ENCODE measurements around the gene ABHD16B. TPM values are rescaled to one million over a fixed set of nuclear protein-coding genes. Genes with fewer than 3 reads are reported as not detected.

The ABHD16B gene
- total RNA-seq, 4 donors from 2014 or later: not detected

DNA sequence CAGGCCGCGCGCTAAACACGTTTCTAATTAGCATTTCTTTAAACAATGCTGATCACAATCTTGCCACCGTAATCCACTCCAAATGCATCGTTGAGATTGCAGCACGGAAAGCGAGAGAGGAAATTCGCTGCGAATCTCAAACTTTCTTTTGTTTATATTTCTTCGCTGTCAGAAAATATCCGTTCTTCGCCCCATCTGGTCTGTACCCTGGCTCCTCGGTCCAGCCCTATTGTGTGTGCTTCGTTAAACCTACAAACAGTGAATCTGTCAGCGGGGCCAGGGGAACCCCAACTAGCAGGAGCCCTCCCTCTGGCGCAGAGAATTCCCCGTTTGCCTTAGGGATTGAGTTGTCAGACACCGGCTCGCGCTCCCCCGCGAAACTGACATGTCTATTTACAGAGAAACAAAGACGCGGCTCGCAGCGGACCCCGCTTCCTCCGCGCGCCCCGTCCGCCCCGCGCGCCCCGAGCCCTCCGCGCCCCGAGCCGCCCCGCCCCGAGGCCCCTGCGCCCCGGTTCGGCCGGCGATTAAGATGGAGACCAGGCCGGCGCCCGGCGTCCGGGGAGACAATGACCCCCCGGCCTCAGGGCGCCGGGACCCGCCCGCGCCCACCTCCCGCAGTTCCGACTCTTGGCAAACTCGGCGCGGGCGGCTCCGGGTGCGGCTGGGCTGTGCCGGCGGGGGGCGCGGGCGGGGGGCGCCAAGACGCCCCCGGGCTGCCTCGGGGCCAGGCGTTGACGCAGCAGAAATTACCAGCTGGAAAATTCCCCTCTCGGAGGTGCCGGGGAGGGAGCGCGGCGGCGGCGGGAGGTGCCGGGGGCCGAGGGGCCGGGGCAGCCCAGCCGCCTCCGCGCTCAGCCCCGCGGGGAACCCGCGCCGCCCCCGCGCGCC is 31.1 kb upstream of the ABHD16B start:
- TF ChIP-seq, protein P1, sequence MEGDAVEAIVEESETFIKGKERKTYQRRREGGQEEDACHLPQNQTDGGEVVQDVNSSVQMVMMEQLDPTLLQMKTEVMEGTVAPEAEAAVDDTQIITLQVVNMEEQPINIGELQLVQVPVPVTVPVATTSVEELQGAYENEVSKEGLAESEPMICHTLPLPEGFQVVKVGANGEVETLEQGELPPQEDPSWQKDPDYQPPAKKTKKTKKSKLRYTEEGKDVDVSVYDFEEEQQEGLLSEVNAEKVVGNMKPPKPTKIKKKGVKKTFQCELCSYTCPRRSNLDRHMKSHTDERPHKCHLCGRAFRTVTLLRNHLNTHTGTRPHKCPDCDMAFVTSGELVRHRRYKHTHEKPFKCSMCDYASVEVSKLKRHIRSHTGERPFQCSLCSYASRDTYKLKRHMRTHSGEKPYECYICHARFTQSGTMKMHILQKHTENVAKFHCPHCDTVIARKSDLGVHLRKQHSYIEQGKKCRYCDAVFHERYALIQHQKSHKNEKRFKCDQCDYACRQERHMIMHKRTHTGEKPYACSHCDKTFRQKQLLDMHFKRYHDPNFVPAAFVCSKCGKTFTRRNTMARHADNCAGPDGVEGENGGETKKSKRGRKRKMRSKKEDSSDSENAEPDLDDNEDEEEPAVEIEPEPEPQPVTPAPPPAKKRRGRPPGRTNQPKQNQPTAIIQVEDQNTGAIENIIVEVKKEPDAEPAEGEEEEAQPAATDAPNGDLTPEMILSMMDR (IDR thresholded peaks at IDR 0.05; ENCODE audit: low read depth): no peak

DNA sequence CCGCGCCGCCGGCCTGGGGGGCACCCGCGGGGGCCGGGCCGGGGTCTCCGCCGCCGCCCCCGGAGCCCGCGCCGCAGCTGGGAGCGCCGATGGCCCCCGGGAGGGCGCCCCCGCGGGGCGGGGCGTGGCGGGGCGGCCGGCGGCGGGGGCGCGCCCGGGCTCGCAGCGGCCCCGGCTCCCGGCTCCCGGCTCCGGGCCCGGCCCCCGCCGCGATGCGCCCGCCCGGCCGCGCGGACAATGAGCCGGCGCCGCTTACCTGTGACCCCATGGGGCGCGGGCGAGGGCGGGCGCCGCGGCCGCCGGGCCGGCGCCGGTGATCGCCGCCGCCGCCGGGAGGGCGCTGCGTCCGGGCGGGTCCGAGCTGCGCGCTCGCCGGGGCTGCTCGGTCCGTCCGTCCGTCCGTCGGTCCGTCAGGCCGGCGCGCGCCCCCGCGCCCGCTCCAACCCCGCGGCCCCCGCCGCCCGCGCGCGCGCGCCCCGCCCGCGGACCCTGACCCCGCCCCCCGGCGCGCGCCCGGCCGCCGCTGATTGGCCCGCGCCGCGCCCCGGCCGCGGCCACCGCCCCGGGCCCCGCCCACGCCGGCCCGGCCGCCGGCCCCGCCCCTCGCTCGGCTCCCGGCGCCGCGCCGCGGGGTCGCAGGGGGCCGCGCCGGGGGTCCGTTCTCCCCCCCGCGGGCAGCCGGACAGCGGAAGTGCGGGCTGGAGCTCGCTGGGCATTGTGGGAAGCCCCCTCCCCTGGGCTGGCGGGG is 30.3 kb upstream of the ABHD16B start, which contains the start of gene ZBTB46:
TSS of gene ZBTB46 (minus strand) at position 424 of the 748 bp plus-strand sequence. CDS start 40,507 bp downstream, outside the sequence.
- TF ChIP-seq, protein P1 (IDR thresholded peaks at IDR 0.05; ENCODE audit: low read depth): no peak

DNA sequence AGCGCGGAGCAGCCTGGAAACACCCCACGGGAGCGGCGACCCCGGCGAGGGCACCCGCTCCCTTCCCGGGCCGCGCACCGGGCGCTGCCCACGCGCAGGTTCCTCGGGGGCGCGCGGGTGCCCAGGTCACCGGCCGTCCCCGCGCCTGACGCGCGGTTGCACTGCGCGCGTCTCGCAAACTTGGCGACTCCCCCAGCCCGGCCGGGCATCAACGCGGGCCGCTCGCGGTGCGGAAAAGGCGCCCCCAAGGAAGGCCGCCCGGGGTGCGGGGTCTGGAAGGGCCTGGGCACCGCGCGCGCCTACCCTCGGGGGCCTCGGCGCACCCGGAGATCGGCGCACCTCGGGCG is 29.7 kb upstream of the ABHD16B start:
- TF ChIP-seq, protein P1 (IDR thresholded peaks at IDR 0.05; ENCODE audit: low read depth): no peak

DNA sequence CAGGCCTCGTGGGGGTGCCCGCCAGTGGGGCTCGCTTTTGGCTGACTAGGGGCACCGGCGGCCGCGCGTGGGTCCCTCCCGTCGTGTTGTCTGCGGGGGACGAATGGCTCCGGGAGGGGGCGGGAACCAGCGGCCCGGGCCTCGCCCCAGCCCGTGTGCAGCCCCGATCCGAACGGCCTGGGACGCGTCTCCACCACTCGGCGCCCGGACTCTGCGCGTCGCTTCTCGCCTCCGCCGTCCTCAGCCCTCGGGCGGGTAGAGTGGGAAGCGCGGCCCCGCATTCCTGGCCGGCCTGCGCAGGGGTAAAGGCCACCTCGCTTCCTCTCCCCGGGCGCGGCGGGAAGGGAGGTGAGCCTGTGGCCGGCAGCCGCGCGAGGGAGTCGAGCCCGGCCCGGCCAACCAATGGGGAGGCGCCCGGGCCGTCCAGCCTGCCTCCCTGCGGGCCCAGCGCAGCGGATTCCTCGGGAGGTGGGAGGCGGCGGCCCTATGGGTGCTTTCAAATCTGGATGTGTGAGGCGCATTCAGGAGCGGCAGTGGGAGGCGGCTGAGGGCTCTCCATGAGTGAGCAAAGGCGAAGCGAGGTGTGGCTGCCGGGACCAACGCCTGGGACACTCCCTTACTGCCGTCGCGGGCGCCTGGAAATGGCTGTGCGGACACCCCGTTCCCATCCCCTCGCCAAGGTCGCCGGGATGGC is 29.2 kb upstream of the ABHD16B start:
- TF ChIP-seq, protein P1 (IDR thresholded peaks at IDR 0.05; ENCODE audit: low read depth): no peak

DNA sequence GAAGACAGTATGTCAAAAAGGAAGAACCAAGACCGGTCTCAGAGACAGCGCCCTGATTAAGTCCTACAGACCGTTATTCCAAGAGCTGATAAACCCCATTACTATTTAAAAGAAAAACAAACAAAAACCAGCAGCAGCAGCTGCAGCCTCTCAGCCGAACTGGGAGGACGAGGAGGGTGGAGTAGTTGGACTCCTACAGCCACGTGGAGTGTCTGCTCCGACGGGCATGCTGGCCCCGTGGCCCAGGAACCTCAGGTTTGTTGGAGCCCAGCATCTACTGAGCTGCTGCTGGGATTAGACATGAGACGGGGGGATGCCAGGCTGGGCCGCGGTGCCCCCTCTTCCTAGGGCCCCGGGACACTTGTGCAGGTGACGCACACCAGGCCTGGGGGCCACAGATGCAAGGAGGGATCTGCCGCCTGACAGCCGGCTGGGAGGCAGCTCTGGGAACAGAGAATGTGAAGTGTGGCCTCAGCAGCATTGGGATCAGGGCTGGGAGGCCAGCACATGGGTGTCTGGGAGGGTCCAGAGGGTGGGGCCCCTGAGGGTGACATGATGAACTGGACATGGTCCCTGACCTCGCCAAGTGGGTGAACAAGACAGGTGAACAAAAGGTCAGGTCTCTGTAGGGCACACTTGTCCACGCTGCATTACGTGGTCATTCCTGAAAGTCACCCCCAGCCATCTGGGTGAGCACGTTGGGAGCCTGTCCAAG is 27.4 kb upstream of the ABHD16B start:
- TF ChIP-seq, protein P1 (IDR thresholded peaks at IDR 0.05; ENCODE audit: low read depth): no peak

DNA sequence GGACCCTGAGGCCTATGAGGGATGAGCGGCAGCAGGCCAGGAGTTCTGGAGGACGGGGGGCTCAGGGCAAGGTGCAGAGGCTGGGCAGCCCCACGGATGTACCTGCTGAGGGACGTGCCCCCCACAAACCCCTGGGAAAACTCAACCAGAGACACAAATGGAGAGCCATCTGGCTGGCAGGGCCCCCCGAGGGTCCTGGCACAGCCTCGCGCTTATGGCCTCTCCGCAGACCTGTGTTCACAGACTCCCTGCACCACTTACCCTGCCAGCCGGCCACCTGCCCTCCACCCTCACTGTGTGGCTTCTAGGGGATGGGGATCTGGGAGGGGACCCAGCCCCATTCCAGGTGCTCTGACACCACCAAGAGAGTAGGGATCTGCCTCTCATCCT is 26.8 kb upstream of the ABHD16B start:
- TF ChIP-seq, protein P1 (IDR thresholded peaks at IDR 0.05; ENCODE audit: low read depth): no peak

All from subcutaneous adipose tissue (tissue), 4 donors.